HepG2 (cell line): ENCODE data around the gene RPS10. TPM values are rescaled to one million over a fixed set of nuclear protein-coding genes. Genes with fewer than 3 reads are reported as not detected.
A peak's percentile ranks its signal among the peaks of the same experiment; 100 is the strongest.

ENCODE experiments used
- CHD4 ChIP-seq: fragments of 200-600 bp; sonication (generic); IDR thresholded peaks from 2 replicates; pipeline ENCODE4 v1.7.0; 2017; ENCODE audit warnings: mild to moderate bottlenecking, low read length, borderline replicate concordance
- CREM ChIP-seq, 2 experiments: sonication (generic) in 1 of 2; formaldehyde crosslinking in 1 of 2; IDR thresholded peaks; 2 replicates each; pipeline versions ENCODE4 v1.4.0 to v1.6.1; 2016 to 2020; ENCODE audit warnings: antibody characterized with exemption in 1 of 2, mild to moderate bottlenecking in 1 of 2, missing genetic modification reagents in 1 of 2
- ELF4 ChIP-seq: sonication (generic); formaldehyde crosslinking; IDR thresholded peaks from 2 replicates; pipeline ENCODE4 v1.5.0; 2020; ENCODE audit warnings: missing genetic modification reagents, mild to moderate bottlenecking, moderate library complexity, borderline replicate concordance
- HOXA5 ChIP-seq: sonication (generic); formaldehyde crosslinking; IDR thresholded peaks from 2 replicates; pipeline ENCODE4 v1.4.0; 2020; ENCODE audit warnings: missing genetic modification reagents
- KLF15 ChIP-seq: sonication (generic); formaldehyde crosslinking; IDR thresholded peaks from 2 replicates; pipeline ENCODE4 v1.8.1; 2023; ENCODE audit warnings: borderline replicate concordance, mild to moderate bottlenecking, inconsistent platforms, missing genetic modification reagents, mixed read lengths
- KLF16 ChIP-seq, 2 experiments: sonication (generic) in 1 of 2; formaldehyde crosslinking in 1 of 2; IDR thresholded peaks; 2 replicates each; pipeline versions ENCODE4 v1.6.1 to v1.8.0; 2016 to 2023; ENCODE audit warnings: missing genetic modification reagents in 2 of 2, missing compliant biosample characterization in 1 of 2
- KLF6 ChIP-seq: IDR thresholded peaks from 2 replicates; pipeline ENCODE4 v1.8.0; 2016; ENCODE audit warnings: missing biosample characterization, missing genetic modification reagents
- LBX2 ChIP-seq: sonication (generic); formaldehyde crosslinking; IDR thresholded peaks from 2 replicates; pipeline ENCODE4 v1.5.0; 2020; ENCODE audit warnings: missing genetic modification reagents, mild to moderate bottlenecking, borderline replicate concordance
- MAFG ChIP-seq: sonication (generic); formaldehyde crosslinking; IDR thresholded peaks from 2 replicates; pipeline ENCODE4 v1.5.1; 2020; ENCODE audit warnings: mild to moderate bottlenecking, missing genetic modification reagents
- MEIS2 ChIP-seq: sonication (generic); formaldehyde crosslinking; IDR thresholded peaks from 2 replicates; pipeline ENCODE4 v1.9.0; 2021; ENCODE audit warnings: mild to moderate bottlenecking, missing genetic modification reagents
- MXI1 ChIP-seq: IDR thresholded peaks from 3 replicates; pipeline ENCODE4 v1.6.1; 2012; ENCODE audit warnings: low read depth, low read length, inconsistent platforms, borderline replicate concordance
- NFYB ChIP-seq: sonication (generic); formaldehyde crosslinking; IDR thresholded peaks from 2 replicates; pipeline ENCODE4 v1.4.0; 2020; ENCODE audit warnings: missing genetic modification reagents
- PAWR ChIP-seq: sonication (generic); formaldehyde crosslinking; IDR thresholded peaks from 2 replicates; pipeline ENCODE4 v1.4.0; 2020; ENCODE audit warnings: missing genetic modification reagents, mild to moderate bottlenecking, borderline replicate concordance
- POLR2AphosphoS2 ChIP-seq: IDR thresholded peaks from 2 replicates; pipeline ENCODE4 v1.6.1; 2011; ENCODE audit warnings: low read depth, low read length, improper control_type of control experiment
- REXO4 ChIP-seq: sonication (generic); formaldehyde crosslinking; IDR thresholded peaks from 2 replicates; pipeline ENCODE4 v1.8.0; 2022; ENCODE audit warnings: missing genetic modification reagents, mild to moderate bottlenecking, borderline replicate concordance
- SP140L ChIP-seq: sonication (generic); formaldehyde crosslinking; IDR thresholded peaks from 2 replicates; pipeline ENCODE4 v1.4.0; 2020; ENCODE audit warnings: missing genetic modification reagents, borderline replicate concordance
- SP5 ChIP-seq: IDR thresholded peaks from 2 replicates; pipeline ENCODE4 v1.6.1; 2016; ENCODE audit warnings: low read depth, borderline replicate concordance
- TCF7 ChIP-seq: sonication (generic); IDR thresholded peaks from 2 replicates; pipeline ENCODE4 v1.6.1; 2016; ENCODE audit warnings: antibody characterized with exemption, low read depth
- U2AF1 ChIP-seq: fragments of 200-400 bp; formaldehyde crosslinking; optimal IDR thresholded peaks from 2 replicates; pipeline ENCODE3; 2017; ENCODE audit warnings: mild to moderate bottlenecking, low read depth, low read length
- USF2 ChIP-seq, 2 experiments: sonication (generic) in 1 of 2; formaldehyde crosslinking in 1 of 2; IDR thresholded peaks; 2 replicates each; pipeline versions ENCODE4 v1.5.1 to v1.6.1; 2011 to 2020; ENCODE audit warnings: borderline replicate concordance in 1 of 2, low read depth in 1 of 2, low read length in 1 of 2, mild to moderate bottlenecking in 1 of 2, missing genetic modification reagents in 1 of 2, moderate library complexity in 1 of 2
- ZBTB1 ChIP-seq: sonication (generic); formaldehyde crosslinking; IDR thresholded peaks from 2 replicates; pipeline ENCODE4 v1.4.0; 2020; ENCODE audit warnings: missing genetic modification reagents, borderline replicate concordance
- ZFP82 ChIP-seq: sonication (generic); formaldehyde crosslinking; IDR thresholded peaks from 2 replicates; pipeline ENCODE4 v1.5.1; 2020; ENCODE audit warnings: mild to moderate bottlenecking, missing genetic modification reagents, borderline replicate concordance
- polyA plus RNA-seq, 8 experiments: library from polyadenylated mRNA; depleted of rRNA in 3 of 8; stranded (reverse) in 7 of 8; unstranded in 1 of 8; fragments of >200 nt; fragmentation: Illumina TruSeq in 4 of 8; extraction: Trizol in 4 of 8; gene quantifications; 2 replicates each; pipeline versions ENCODE4 v1.2.1 to v1.2.3, GENCODE V29; 2011 to 2016; ENCODE audit warnings: low read depth in 4 of 8, missing spikeins in 1 of 8, mixed read lengths in 1 of 8; ENCODE audit not compliant: insufficient read depth in 1 of 8
- total RNA-seq, 5 experiments: library from RNA; depleted of rRNA; stranded (reverse); fragments of >200 nt; fragmentation: Illumina TruSeq; extraction: Trizol; gene quantifications; 2 replicates each; pipeline ENCODE4 v1.2.3, GENCODE V29; 2016; ENCODE audit warnings: low read depth in 1 of 5
- TF ChIP-seq, protein P1 (sequence below): sonication (generic); formaldehyde crosslinking; IDR thresholded peaks from 2 replicates; pipeline ENCODE4 v1.5.1; 2020; ENCODE audit warnings: mild to moderate bottlenecking, missing genetic modification reagents

Gene RPS10
- total and polyA plus RNA-seq, 2 of the 13 experiments (the other 11 are each of a cell fraction or from before 2014, with no cell fraction given): 2,909 to 4,648 TPM

GRCh38 chr6:34457742-34458735 is 32.2 kb upstream of the RPS10 start (continued):
- TF ChIP-seq KLF6 (CRISPR knock-in tag) (peak; percentile 24; the same call in 1 of the 2 replicates), LBX2 (CRISPR knock-in tag) (0 out of 2 replicates have a peak, but pooled peaks have one; percentile 42), POLR2AphosphoS2 (no peak), TCF7 (no peak), KLF16 (CRISPR knock-in tag; IDR thresholded peaks at IDR 0.05) (no peak), PAWR (CRISPR knock-in tag) (peak; percentile 43; the same call in 1 of the 2 replicates), MAFG (no peak), CREM (IDR thresholded peaks at IDR 0.05) (no peak), CREM (CRISPR knock-in tag; IDR thresholded peaks at IDR 0.05) (no peak), USF2 (IDR thresholded peaks at IDR 0.05; ENCODE audit: low read depth, low read length) (no peak), USF2 (CRISPR knock-in tag; IDR thresholded peaks at IDR 0.05; ENCODE audit: borderline replicate concordance) (no peak), ELF4 (no peak), U2AF1 (no peak), ZBTB1 (CRISPR knock-in tag) (no peak), KLF15 (CRISPR knock-in tag) (no peak), HOXA5 (CRISPR knock-in tag) (peak; percentile 62; the same call in 1 of the 2 replicates), REXO4 (CRISPR knock-in tag) (no peak), ZFP82 (no peak), SP140L (CRISPR knock-in tag) (no peak), NFYB (peak; percentile 60), MXI1 (no peak), CHD4 (no peak), SP5 (peak; percentile 31; the same call in 1 of the 2 replicates), MEIS2 (CRISPR knock-in tag) (no peak)
- TF ChIP-seq, protein P1, sequence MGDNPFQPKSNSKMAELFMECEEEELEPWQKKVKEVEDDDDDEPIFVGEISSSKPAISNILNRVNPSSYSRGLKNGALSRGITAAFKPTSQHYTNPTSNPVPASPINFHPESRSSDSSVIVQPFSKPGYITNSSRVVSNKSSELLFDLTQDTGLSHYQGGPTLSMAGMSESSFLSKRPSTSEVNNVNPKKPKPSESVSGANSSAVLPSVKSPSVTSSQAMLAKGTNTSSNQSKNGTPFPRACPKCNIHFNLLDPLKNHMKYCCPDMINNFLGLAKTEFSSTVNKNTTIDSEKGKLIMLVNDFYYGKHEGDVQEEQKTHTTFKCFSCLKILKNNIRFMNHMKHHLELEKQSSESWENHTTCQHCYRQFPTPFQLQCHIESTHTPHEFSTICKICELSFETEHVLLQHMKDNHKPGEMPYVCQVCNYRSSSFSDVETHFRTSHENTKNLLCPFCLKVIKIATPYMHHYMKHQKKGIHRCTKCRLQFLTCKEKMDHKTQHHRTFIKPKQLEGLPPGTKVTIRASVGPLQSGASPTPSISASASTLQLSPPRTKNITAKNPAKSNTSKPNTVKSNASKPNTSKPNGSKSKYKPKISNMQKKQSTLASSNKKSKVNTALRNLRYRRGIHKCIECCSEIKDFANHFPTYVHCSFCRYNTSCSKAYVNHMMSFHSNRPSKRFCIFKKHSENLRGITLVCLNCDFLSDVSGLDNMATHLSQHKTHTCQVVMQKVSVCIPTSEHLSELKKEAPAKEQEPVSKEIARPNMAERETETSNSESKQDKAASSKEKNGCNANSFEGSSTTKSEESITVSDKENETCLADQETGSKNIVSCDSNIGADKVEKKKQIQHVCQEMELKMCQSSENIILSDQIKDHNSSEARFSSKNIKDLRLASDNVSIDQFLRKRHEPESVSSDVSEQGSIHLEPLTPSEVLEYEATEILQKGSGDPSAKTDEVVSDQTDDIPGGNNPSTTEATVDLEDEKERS (CRISPR knock-in tag): no peak
